Epithelial cell of esophagus (primary cell): ENCODE results near the gene SIRT7.

Experiments
- DNase-seq: peaks from one replicate; pipeline ENCODE4 v3.0.0; 2010; ENCODE audit warnings: low read depth
- H3K4me3 ChIP-seq: 2 replicates; pipeline ENCODE4 v1.5.1; 2011; ENCODE audit warnings: mild to moderate bottlenecking, low read length, control low read depth
- CTCF ChIP-seq: IDR thresholded peaks from 2 replicates; pipeline ENCODE4 v1.5.1; 2011; ENCODE audit warnings: low read depth, mild to moderate bottlenecking, low read length, control low read depth, inconsistent platforms; ENCODE audit not compliant: insufficient read depth; ENCODE audit errors: missing control alignments

SIRT7 gene

DNA sequence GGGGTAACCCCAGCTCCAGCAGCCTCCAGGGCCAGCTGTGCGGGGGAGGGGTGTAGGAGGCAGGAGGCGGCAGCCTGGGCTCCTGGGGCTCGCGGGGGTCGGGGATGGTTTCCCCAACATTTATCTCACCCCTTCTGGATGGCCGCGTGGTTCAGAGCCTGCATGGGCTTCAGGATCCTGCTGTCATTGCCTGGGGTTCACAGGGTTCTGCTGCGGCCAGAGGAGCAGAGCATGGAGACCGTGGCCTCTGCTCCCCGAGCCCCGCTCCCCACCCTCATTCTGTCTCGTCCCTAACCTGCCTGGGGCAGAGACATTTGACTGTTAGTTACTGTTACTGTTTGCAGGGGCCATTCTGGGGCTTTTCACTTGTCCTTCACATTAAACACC is 24.2 kb upstream of the SIRT7 start:
- DNase-seq, result no peak
- TF ChIP-seq CTCF, result no peak

GRCh38 chr17:81941484-81942166 is 23.6 kb upstream of the SIRT7 start:
- TF ChIP-seq CTCF, result no peak
- no peak for DNase-seq
- H3K4me3 ChIP-seq, result no peak overlapping the region

More for the DNA sequence above, 24.2 kb upstream of the SIRT7 start:
- H3K4me3 ChIP-seq, result no peak overlapping the region

DNA sequence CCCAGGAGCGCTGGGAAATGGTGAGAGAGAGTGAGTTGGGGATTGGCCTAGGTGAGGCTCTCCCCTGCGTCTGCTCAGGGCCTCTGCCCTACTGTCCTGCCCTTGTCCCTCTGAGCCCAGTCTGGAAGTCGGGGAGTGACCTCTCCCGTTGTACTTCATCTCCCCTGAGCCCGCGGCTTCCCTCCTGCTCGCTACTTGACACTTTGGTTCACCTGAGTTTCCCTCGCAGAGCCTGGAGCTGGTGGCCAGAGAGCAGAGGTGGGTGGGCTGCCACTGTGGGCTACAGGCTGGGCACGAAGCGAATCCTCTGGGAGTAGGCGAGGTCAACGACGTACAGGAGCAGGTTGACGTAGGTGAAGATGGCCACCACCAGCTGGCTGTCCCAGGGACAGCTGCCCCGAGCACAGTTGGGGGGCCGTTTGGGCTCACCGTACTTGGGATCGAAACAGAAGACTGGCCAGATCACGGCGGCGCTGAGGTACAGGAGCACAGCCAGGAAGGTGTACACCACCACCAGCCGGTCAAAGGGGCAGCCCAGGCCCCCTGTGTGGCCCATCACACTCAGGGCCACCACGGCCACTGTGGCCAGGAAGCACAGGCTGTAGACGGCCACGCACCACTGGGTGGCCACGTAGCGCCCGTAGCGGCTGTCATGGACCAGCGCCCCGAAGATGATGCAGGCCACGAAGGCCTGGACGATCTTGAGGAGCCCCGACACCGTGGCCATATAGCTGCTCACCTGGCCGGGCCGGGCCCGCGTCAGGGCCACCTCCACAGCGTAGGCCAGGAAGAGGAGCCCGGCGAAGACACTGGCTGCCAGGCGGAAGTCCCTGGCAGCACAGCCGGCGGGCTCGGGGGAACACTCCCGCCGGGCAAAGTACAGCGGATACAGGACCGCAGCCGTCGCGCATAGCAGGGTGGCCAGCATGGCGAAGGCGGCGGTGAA is 22.8 kb upstream of the SIRT7 start:
- no peak overlapping the region for H3K4me3 ChIP-seq
- DNase-seq, result no peak
- no peak for TF ChIP-seq CTCF

DNA sequence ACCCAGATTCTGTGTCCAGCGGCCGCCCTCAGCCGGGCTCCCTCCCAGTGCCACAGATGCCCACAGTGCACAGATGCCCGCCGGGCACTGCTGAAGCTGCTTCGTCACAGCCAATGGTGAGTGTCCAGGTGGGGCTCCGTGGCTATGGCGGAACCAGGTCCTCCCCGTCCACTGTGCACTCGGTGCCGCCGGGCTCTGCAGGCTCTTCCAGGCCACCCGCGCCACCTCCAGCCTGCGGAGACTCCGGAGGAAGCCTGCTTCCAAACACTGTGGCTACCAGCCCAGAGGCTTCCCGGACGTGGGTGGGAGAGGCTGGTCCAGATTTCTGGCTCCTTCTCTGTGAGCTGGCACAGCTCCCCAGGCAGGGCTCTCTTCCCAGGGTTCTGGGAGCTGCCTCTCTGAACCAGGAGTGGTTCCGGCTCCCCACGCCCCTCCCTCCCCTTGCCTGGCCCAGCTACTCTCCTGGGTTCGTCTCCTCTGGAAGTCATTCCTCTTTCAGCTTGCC is 22.0 kb upstream of the SIRT7 start:
- no peak overlapping the region for H3K4me3 ChIP-seq
- no peak for TF ChIP-seq CTCF
- DNase-seq, result no peak

DNA sequence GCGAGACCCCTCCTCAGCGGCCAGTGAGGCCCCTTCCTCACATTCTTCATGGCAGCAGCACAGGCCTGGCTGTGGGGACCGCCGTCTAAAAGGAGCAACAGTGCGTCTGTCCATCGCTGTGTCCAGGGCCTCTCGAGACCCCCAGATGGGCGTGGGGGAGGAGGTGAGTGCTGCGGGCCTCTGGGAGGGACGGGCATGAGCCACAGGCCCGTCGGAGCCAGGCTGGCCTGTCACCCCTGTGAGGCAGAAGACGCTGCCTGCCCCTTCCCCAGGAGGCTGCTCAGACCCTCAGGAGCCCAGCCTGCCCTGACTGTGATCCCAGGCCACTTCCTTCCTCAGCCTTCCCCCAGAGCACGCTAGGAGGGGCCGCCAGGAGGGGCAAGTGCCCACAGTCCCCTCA is 21.2 kb upstream of the SIRT7 start:
- TF ChIP-seq CTCF, result no peak
- no peak for DNase-seq
- no peak overlapping the region for H3K4me3 ChIP-seq

- DNase-seq, result no peak
- no peak overlapping the region for H3K4me3 ChIP-seq
These were observed 17.7 kb upstream of the SIRT7 start for GRCh38 chr17:81935709-81936084.

More at GRCh38 chr17:81935709-81936084, 17.7 kb upstream of the SIRT7 start:
- TF ChIP-seq CTCF, result no peak
